ENCODE data around the gene HSH2D. TPM values are rescaled to one million over a fixed set of nuclear protein-coding genes. Genes with fewer than 3 reads are reported as not detected.
A peak's percentile ranks its signal among the peaks of the same experiment; 100 is the strongest.

The HSH2D gene
- total and polyA plus RNA-seq, 9 of the 15 experiments (the other 6 are each of a cell fraction or from before 2014, with no cell fraction given), result 0.03 to 1.1 (median 0.35) TPM; not detected in 1

DNA sequence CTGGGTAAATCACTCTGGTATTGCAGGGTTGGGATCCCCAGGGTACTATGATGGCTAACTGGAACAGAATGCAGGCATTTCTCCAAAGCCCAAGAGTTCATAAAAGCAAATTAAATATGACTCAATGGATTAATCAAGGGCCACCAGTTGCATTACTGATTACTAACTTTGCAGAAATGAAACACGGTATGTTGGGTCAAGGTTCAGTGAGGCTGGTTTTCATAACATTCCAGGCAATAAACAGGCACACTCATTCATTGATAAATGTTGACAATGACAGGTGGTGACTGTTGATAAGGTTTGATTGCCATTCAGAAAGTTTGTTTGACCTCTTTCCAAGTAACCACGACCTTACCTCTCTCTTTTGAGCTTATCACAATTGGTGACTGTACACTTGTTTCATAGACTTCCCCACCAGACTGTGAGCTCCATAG, 53.7 kb downstream of the HSH2D start (continued):
- TF ChIP-seq PHF8 (IDR thresholded peaks at IDR 0.05; ENCODE audit: borderline replicate concordance, low read length) (no peak), NUFIP1 (IDR thresholded peaks at IDR 0.05; ENCODE audit: partially characterized antibody) (no peak), FOXK2 (conservative IDR thresholded peaks at IDR 0.05 in 1 of 2, IDR thresholded peaks at IDR 0.05 in 1 of 2; ENCODE audit: low read depth in 2 of 2) (no peak; a peak in 2 of 4 replicates), TGIF2 (CRISPR knock-in tag; IDR thresholded peaks at IDR 0.05) (no peak), ZFP36 (IDR thresholded peaks at IDR 0.05; ENCODE audit: low read depth, low read length, partially characterized antibody) (no peak), ZNF707 (CRISPR knock-in tag; conservative IDR thresholded peaks at IDR 0.05) (no peak), E2F3 (CRISPR knock-in tag; IDR thresholded peaks at IDR 0.05) (no peak), EWSR1 (IDR thresholded peaks at IDR 0.05; ENCODE audit: borderline replicate concordance, low read depth, partially characterized antibody) (no peak), RHOXF2B (CRISPR knock-in tag; conservative IDR thresholded peaks at IDR 0.05) (no peak), POLR2A (conservative IDR thresholded peaks at IDR 0.05) (peak; percentile 56; the same call in 1 of the 2 replicates), CBX2 (IDR thresholded peaks at IDR 0.05; ENCODE audit: insufficient read depth, low read length, poor library complexity, severe bottlenecking) (no peak), TEAD1 (CRISPR knock-in tag; IDR thresholded peaks at IDR 0.05) (peak; percentile 92 to 98), NBN (IDR thresholded peaks at IDR 0.05; ENCODE audit: low read depth) (peak; percentile 94), ZNF174 (CRISPR knock-in tag; IDR thresholded peaks at IDR 0.05) (no peak), ATF7 (IDR thresholded peaks at IDR 0.05) (no peak; the same call in 1 of the 2 replicates), PTRF (tag; IDR thresholded peaks at IDR 0.05) (no peak), ZNF830 (CRISPR knock-in tag; IDR thresholded peaks at IDR 0.05) (no peak), ZNF384 (IDR thresholded peaks at IDR 0.05; ENCODE audit: low read depth, low read length) (no peak), PHB2 (IDR thresholded peaks at IDR 0.05; ENCODE audit: low read depth) (peak; percentile 75), ZC3H4 (CRISPR knock-in tag; IDR thresholded peaks at IDR 0.05; ENCODE audit: borderline replicate concordance) (no peak), HDAC8 (tag; IDR thresholded peaks at IDR 0.05) (no peak), ZNF766 (CRISPR knock-in tag; conservative IDR thresholded peaks at IDR 0.05) (no peak), ZNF695 (CRISPR knock-in tag; IDR thresholded peaks at IDR 0.05) (no peak), ETS2 (tag; IDR thresholded peaks at IDR 0.05; ENCODE audit: borderline replicate concordance, poor library complexity, severe bottlenecking) (no peak)
- TF ChIP-seq, protein P1, sequence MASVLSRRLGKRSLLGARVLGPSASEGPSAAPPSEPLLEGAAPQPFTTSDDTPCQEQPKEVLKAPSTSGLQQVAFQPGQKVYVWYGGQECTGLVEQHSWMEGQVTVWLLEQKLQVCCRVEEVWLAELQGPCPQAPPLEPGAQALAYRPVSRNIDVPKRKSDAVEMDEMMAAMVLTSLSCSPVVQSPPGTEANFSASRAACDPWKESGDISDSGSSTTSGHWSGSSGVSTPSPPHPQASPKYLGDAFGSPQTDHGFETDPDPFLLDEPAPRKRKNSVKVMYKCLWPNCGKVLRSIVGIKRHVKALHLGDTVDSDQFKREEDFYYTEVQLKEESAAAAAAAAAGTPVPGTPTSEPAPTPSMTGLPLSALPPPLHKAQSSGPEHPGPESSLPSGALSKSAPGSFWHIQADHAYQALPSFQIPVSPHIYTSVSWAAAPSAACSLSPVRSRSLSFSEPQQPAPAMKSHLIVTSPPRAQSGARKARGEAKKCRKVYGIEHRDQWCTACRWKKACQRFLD (CRISPR knock-in tag; IDR thresholded peaks at IDR 0.05), result no peak
- TF ChIP-seq, protein P2, sequence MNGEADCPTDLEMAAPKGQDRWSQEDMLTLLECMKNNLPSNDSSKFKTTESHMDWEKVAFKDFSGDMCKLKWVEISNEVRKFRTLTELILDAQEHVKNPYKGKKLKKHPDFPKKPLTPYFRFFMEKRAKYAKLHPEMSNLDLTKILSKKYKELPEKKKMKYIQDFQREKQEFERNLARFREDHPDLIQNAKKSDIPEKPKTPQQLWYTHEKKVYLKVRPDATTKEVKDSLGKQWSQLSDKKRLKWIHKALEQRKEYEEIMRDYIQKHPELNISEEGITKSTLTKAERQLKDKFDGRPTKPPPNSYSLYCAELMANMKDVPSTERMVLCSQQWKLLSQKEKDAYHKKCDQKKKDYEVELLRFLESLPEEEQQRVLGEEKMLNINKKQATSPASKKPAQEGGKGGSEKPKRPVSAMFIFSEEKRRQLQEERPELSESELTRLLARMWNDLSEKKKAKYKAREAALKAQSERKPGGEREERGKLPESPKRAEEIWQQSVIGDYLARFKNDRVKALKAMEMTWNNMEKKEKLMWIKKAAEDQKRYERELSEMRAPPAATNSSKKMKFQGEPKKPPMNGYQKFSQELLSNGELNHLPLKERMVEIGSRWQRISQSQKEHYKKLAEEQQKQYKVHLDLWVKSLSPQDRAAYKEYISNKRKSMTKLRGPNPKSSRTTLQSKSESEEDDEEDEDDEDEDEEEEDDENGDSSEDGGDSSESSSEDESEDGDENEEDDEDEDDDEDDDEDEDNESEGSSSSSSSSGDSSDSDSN (IDR thresholded peaks at IDR 0.05; ENCODE audit: borderline replicate concordance in 1 of 2, low read depth in 2 of 2, low read length in 2 of 2), result no peak
- TF ChIP-seq, protein P3, sequence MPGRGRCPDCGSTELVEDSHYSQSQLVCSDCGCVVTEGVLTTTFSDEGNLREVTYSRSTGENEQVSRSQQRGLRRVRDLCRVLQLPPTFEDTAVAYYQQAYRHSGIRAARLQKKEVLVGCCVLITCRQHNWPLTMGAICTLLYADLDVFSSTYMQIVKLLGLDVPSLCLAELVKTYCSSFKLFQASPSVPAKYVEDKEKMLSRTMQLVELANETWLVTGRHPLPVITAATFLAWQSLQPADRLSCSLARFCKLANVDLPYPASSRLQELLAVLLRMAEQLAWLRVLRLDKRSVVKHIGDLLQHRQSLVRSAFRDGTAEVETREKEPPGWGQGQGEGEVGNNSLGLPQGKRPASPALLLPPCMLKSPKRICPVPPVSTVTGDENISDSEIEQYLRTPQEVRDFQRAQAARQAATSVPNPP (IDR thresholded peaks at IDR 0.05; ENCODE audit: borderline replicate concordance, insufficient read depth, insufficient read length), result no peak

All from K562 (cell line).